Chondrocyte (in vitro differentiated cells): ENCODE measurements around the gene USP2. TPM values are rescaled to one million over a fixed set of nuclear protein-coding genes. Genes with fewer than 3 reads are reported as not detected.

ENCODE experiments used
- DNase-seq: peaks from one replicate; pipeline ENCODE4 v3.0.0; 2021; ENCODE audit warnings: mixed read lengths, low spot score
- H3K27ac Mint-ChIP-seq: one replicate; pipeline ENCODE4 v1.8.0; 2021; ENCODE audit warnings: mild to moderate bottlenecking, moderate library complexity, mixed read lengths; ENCODE audit not compliant: unreplicated experiment
- H3K27me3 Mint-ChIP-seq: 2 replicates; pipeline ENCODE4 v1.8.0; 2021; ENCODE audit warnings: low read depth, mixed read lengths
- H3K36me3 Mint-ChIP-seq: 2 replicates; pipeline ENCODE4 v1.8.0; 2021; ENCODE audit warnings: low read depth, mixed read lengths
- H3K4me1 Mint-ChIP-seq: 2 replicates; pipeline ENCODE4 v1.8.0; 2021; ENCODE audit warnings: low read depth, mild to moderate bottlenecking, mixed read lengths
- H3K4me3 Mint-ChIP-seq: one replicate; pipeline ENCODE4 v1.8.0; 2021; ENCODE audit warnings: mild to moderate bottlenecking, moderate library complexity, mixed read lengths; ENCODE audit not compliant: unreplicated experiment
- H3K9me3 Mint-ChIP-seq: 2 replicates; pipeline ENCODE4 v1.8.0; 2021; ENCODE audit warnings: low read depth, mixed read lengths
- total RNA-seq: library from RNA; stranded (reverse); gene quantifications from 3 replicates; pipeline ENCODE4 v1.2.1, GENCODE V29; 2021
- TF ChIP-seq, protein P1 (sequence below): fragments of 200-600 bp; sonication (generic); IDR thresholded peaks from 2 replicates; pipeline ENCODE4 v1.5.0; 2021; ENCODE audit warnings: antibody characterized with exemption, mild to moderate bottlenecking, moderate library complexity

USP2 gene
- total RNA-seq, 1 donor from 2014 or later: 4.1 TPM

DNA sequence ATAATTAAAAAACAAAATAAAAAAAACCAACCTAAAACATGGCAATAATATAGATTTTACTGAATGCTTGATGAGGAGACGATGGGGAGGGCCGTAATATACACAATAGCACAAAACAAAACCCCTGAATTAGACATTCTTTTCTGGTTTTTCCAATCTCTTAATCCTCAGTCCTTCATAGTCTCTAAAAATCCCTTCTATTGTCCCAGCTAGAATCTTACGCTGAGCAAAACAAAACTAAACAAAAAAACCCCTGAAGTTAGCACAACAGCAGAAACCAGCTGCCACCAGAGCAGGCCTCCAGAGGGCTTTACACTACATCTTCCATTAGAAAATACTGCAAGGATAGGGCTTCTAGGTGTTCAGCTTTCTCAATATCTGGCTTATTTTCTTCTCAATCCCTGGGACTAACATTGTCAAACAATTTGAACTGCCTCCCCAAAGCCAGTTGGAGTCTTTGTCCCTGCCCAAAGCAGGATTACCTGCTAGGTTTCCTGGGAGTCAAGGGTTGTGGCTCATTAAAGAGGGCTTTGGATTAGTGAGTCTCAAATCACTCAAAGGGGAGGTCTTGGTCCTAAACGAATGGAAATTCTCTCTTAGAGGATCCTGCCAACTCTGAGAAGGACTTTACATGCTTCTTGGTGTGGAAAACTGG, 49.3 kb downstream of the USP2 start:
- TF ChIP-seq, protein P1, sequence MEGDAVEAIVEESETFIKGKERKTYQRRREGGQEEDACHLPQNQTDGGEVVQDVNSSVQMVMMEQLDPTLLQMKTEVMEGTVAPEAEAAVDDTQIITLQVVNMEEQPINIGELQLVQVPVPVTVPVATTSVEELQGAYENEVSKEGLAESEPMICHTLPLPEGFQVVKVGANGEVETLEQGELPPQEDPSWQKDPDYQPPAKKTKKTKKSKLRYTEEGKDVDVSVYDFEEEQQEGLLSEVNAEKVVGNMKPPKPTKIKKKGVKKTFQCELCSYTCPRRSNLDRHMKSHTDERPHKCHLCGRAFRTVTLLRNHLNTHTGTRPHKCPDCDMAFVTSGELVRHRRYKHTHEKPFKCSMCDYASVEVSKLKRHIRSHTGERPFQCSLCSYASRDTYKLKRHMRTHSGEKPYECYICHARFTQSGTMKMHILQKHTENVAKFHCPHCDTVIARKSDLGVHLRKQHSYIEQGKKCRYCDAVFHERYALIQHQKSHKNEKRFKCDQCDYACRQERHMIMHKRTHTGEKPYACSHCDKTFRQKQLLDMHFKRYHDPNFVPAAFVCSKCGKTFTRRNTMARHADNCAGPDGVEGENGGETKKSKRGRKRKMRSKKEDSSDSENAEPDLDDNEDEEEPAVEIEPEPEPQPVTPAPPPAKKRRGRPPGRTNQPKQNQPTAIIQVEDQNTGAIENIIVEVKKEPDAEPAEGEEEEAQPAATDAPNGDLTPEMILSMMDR: no peak
- Mint-ChIP-seq H3K36me3 (no peaks in the 10 kb centered on the region), H3K27me3 (peaks cover 5% of the 10 kb centered on the region), H3K4me3 (no peak overlapping the region), H3K9me3 (no peaks in the 10 kb centered on the region), H3K4me1 (peaks cover 30% of the 10 kb centered on the region), H3K27ac (no peak overlapping the region)
- no peak for DNase-seq

DNA sequence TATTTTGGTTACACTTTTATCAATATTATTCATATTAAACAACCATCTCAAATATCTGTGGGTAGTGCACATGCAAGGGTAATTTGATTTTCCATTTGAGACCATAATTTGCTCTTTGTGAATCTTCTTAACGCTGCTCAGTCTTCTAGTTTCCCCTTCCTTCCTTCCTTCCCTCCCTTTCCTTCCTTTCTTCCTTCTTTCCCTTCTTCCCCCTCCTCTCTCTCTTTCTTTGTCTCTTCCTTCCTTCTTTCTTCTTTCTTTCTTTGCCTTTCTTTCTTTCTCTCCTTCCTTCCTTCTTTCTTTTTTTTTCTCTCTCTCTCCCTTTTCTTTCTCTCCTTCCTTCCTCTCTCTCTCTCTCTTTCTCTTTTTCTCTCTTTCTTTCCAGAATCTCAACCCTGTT, 51.3 kb downstream of the USP2 start:
- H3K9me3 Mint-ChIP-seq: no peaks in the 10 kb centered on the region
- no peak overlapping the region for H3K27ac Mint-ChIP-seq
- TF ChIP-seq, protein P1: no peak
- no peaks in the 10 kb centered on the region for H3K36me3 Mint-ChIP-seq
- peaks cover 10% of the 10 kb centered on the region for H3K4me1 Mint-ChIP-seq
- DNase-seq: no peak
- peaks cover 5% of the 10 kb centered on the region for H3K27me3 Mint-ChIP-seq
- H3K4me3 Mint-ChIP-seq: no peak overlapping the region

DNA sequence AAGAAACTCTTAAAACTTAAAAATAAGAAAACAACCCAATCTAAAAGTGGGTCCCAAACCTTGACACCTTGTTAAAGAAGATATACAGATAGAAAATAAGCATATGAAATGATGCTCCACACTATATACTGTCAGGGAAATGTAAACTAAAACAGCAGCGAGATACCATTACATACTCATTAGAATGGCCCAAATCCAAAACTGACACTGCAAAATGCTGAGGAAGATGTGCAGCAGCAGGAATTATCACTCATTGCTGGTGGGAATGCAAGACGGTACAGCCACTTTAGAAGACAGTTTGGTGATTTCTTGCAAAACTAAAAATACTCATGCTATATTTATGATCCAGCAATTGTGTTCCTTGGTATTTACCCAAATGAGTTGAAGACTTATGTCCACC, 52.2 kb downstream of the USP2 start:
- no peak overlapping the region for H3K4me3 Mint-ChIP-seq
- no peaks in the 10 kb centered on the region for H3K9me3 Mint-ChIP-seq
- no peak overlapping the region for H3K27ac Mint-ChIP-seq
- DNase-seq: no peak
- peaks cover 5% of the 10 kb centered on the region for H3K27me3 Mint-ChIP-seq
- TF ChIP-seq, protein P1: no peak
- H3K4me1 Mint-ChIP-seq: peaks cover 4% of the 10 kb centered on the region
- no peaks in the 10 kb centered on the region for H3K36me3 Mint-ChIP-seq

DNA sequence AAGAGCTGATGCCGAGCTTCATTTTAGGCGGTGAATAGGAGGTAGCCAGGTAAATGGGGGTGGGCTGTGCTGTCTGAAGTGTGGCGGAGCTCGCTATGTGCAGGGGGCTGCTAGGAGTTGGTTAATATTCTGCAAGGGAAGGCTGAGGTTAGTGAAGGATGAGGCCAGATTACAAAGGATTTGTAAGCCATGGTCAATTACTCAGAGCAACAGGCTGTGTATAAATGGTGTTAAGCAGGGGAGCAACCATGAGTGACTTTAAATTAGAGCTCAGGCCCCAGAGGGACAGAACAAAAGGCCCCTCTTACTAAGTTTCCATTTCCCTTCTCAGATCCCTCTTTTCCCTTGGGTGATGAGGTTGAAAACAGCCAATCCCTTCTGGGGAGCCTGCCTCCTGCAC, 57.3 kb downstream of the USP2 start:
- Mint-ChIP-seq H3K27ac (no peak overlapping the region), H3K4me3 (no peak overlapping the region), H3K36me3 (no peaks in the 10 kb centered on the region), H3K9me3 (no peaks in the 10 kb centered on the region), H3K27me3 (no peaks in the 10 kb centered on the region), H3K4me1 (peaks cover 30% of the 10 kb centered on the region)
- TF ChIP-seq, protein P1: no peak
- no peak for DNase-seq

DNA sequence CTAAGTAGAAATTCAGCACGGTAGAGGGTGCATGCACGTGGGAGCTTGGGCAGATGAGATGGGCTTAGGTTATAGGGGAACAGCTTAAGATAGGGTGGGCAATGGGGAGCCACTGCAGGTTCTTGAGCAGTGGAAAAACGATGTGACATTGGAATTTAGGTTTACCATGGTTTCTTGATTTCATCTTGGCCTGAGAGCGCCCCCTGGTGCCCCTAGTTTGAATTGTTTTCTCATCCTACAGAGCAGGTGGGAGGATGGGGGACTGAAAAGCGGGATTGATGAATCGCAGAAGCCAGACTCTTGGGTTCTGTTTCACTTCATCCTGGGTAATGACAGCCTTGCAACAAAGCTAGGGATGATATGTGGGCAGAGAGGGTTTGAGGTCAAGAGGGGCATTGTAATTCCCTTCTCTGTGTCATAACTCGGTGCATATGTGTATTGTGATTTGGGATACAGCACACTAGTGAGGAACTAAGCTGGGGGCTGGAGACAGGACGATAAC, 57.9 kb downstream of the USP2 start:
- DNase-seq: no peak
- H3K4me3 Mint-ChIP-seq: no peak overlapping the region
- no peaks in the 10 kb centered on the region for H3K9me3 Mint-ChIP-seq
- no peak overlapping the region for H3K27ac Mint-ChIP-seq
- H3K36me3 Mint-ChIP-seq: no peaks in the 10 kb centered on the region
- no peaks in the 10 kb centered on the region for H3K27me3 Mint-ChIP-seq
- H3K4me1 Mint-ChIP-seq: peaks cover 36% of the 10 kb centered on the region
- TF ChIP-seq, protein P1: peak; percentile 89
